Kidney (tissue), 14 donors: ENCODE measurements around the gene STRN. TPM values are rescaled to one million over a fixed set of nuclear protein-coding genes. Genes with fewer than 3 reads are reported as not detected.
"Not testable (repeated sequence)": the region's sequence is repeated elsewhere in the genome, so short reads cannot be mapped to it uniquely, and the experiment has no call there.

Experiments used
- DNase-seq, 5 donors: peaks; one replicate each; pipeline ENCODE4 v3.0.0-alpha.2; 2013 to 2020
- FAIRE-seq: peaks from 2 replicates; lab custom pipeline; 2012; peaks lifted over from hg19 to GRCh38; lab: Jason Lieb, UNC
- H3K27ac ChIP-seq, 2 donors: one replicate each; pipeline ENCODE4 v1.7.0; 2013; ENCODE audit warnings: low read depth in 2 of 2, low read length in 2 of 2, inconsistent platforms in 1 of 2
- H3K27me3 ChIP-seq: one replicate; pipeline ENCODE4 v1.7.1; 2013; ENCODE audit warnings: low read length, inconsistent platforms; ENCODE audit not compliant: control insufficient read depth, insufficient read depth
- H3K36me3 ChIP-seq, 3 donors: one replicate each; pipeline versions ENCODE4 v1.7.0 to v1.7.1; 2013; ENCODE audit warnings: low read length in 3 of 3, control low read depth in 1 of 3, inconsistent platforms in 1 of 3; ENCODE audit not compliant: insufficient read depth in 3 of 3, control insufficient read depth in 2 of 3
- H3K4me1 ChIP-seq, 3 donors: one replicate each; pipeline versions ENCODE4 v1.7.0 to v1.7.1; 2013; ENCODE audit warnings: low read length in 3 of 3, inconsistent platforms in 1 of 3, low read depth in 1 of 3; ENCODE audit not compliant: control insufficient read depth in 2 of 3, insufficient read depth in 2 of 3
- H3K4me3 ChIP-seq, 3 donors: one replicate each; pipeline versions ENCODE4 v1.7.0 to v1.8.1; 2013; ENCODE audit warnings: low read length in 3 of 3, control low read depth in 1 of 3, inconsistent platforms in 1 of 3
- H3K9ac ChIP-seq, 3 donors: one replicate each; pipeline versions ENCODE4 v1.7.0 to v1.7.1; 2013; ENCODE audit warnings: low read length in 3 of 3, control low read depth in 1 of 3, inconsistent platforms in 1 of 3
- H3K9me3 ChIP-seq, 3 donors: one replicate each; pipeline versions ENCODE4 v1.7.0 to v1.7.1; 2013; ENCODE audit warnings: low read length in 3 of 3, control low read depth in 1 of 3, inconsistent platforms in 1 of 3; ENCODE audit not compliant: control insufficient read depth in 2 of 3, insufficient read depth in 1 of 3
- intact Hi-C: fragments of 100-400 bp; cut with DNase I; formaldehyde crosslinking; loops from one replicate; pipeline ENCODE4 v1.11.1; 2022
- polyA plus RNA-seq: library from polyadenylated mRNA; stranded (reverse); fragments of 350-450 nt; fragmentation: Illumina TruSeq; extraction: RNeasy Lipid Tissue Mini Kit (QIAGEN cat#74804); gene quantifications from one replicate; pipeline ENCODE4 v1.2.3, GENCODE V29; 2014; ENCODE audit warnings: low read depth, low replicate concordance; ENCODE audit not compliant: insufficient read depth
- total RNA-seq: library from RNA; stranded (reverse); fragmentation: NEBNext Ultra II Directional; extraction: Animal tissue kit (Norgen Biotek cat#: 25700); gene quantifications from one replicate; pipeline ENCODE4 v1.2.1, GENCODE V29; 2021
- TF ChIP-seq, protein P1 (sequence below): IDR thresholded peaks from 3 replicates; pipeline ENCODE4 v1.5.1; 2012; ENCODE audit warnings: mild to moderate bottlenecking, moderate library complexity, borderline replicate concordance; ENCODE audit not compliant: insufficient read depth; ENCODE audit errors: extremely low read depth
- donor health status: control.
- donor health status: control.
- donor health status: control.
- donor health status: control.
- donor health status: control.
- donor health status: DM: yes; HTN: yes; CAD: no.
- donor health status: Normal renal cell carcinoma (clear cell type).

Gene STRN
- total and polyA plus RNA-seq, 2 donors from 2014 or later = 3.7 to 42.7 TPM

GRCh38 chr2:36951574-36951973, 14.8 kb downstream of the STRN start:
- DNase-seq = no peak
- Histone ChIP-seq H3K9ac (no peak overlapping the region), H3K4me1 (peaks cover 0 to 12% (median 5%) of the 10 kb centered on the region in 3 donors), H3K27ac (peak overlapping the region; percentile 44 to 70), H3K9me3 (no peaks in the 10 kb centered on the region), H3K4me3 (no peak overlapping the region), H3K36me3 (no peaks in the 10 kb centered on the region), H3K27me3 (no peaks in the 10 kb centered on the region)
- intact Hi-C loops = no loop called here
- no peak for FAIRE-seq
- TF ChIP-seq, protein P1, sequence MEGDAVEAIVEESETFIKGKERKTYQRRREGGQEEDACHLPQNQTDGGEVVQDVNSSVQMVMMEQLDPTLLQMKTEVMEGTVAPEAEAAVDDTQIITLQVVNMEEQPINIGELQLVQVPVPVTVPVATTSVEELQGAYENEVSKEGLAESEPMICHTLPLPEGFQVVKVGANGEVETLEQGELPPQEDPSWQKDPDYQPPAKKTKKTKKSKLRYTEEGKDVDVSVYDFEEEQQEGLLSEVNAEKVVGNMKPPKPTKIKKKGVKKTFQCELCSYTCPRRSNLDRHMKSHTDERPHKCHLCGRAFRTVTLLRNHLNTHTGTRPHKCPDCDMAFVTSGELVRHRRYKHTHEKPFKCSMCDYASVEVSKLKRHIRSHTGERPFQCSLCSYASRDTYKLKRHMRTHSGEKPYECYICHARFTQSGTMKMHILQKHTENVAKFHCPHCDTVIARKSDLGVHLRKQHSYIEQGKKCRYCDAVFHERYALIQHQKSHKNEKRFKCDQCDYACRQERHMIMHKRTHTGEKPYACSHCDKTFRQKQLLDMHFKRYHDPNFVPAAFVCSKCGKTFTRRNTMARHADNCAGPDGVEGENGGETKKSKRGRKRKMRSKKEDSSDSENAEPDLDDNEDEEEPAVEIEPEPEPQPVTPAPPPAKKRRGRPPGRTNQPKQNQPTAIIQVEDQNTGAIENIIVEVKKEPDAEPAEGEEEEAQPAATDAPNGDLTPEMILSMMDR = no peak

- DNase-seq (no peak), FAIRE-seq (no peak)
- peak overlapping the region in 1 of 2 donors; percentile 12 for H3K27ac ChIP-seq
- H3K36me3 ChIP-seq = no peaks in the 10 kb centered on the region
- TF ChIP-seq, protein P1 = no peak
- H3K9me3 ChIP-seq = no peaks in the 10 kb centered on the region
- no peak overlapping the region for H3K9ac ChIP-seq
- no peak overlapping the region for H3K4me3 ChIP-seq
- H3K27me3 ChIP-seq = no peaks in the 10 kb centered on the region
- intact Hi-C loops = no loop called here
- peaks cover 0 to 12% (median 5%) of the 10 kb centered on the region in 3 donors for H3K4me1 ChIP-seq
Observed at GRCh38 chr2:36951027-36951518, 15.3 kb downstream of the STRN start.

GRCh38 chr2:36949845-36950244, 16.5 kb downstream of the STRN start:
- H3K4me1 ChIP-seq = peaks cover 0 to 12% (median 5%) of the 10 kb centered on the region in 3 donors
- FAIRE-seq (no peak), DNase-seq (no peak)
- TF ChIP-seq, protein P1 = no peak
- H3K4me3 ChIP-seq = no peak overlapping the region
- no peak overlapping the region for H3K27ac ChIP-seq
- no peaks in the 10 kb centered on the region for H3K9me3 ChIP-seq
- H3K9ac ChIP-seq = no peak overlapping the region
- intact Hi-C loops = no loop called here
- H3K36me3 ChIP-seq = no peaks in the 10 kb centered on the region
- no peaks in the 10 kb centered on the region for H3K27me3 ChIP-seq

- H3K27ac ChIP-seq, H3K9me3 ChIP-seq, H3K27me3 ChIP-seq, FAIRE-seq, DNase-seq, H3K9ac ChIP-seq, H3K4me1 ChIP-seq, H3K36me3 ChIP-seq, intact Hi-C loops, H3K4me3 ChIP-seq: not testable (repeated sequence)
Observed at GRCh38 chr2:36945240-36945639, 21.1 kb downstream of the STRN start.
